GM21381 (cell line): ENCODE measurements around the gene PHACTR4.
"Not testable (repeated sequence)": the region's sequence is repeated elsewhere in the genome, so short reads cannot be mapped to it uniquely, and the experiment has no call there.

ENCODE experiments used
- ATAC-seq: cut with Tn5 transposase; IDR thresholded peaks from one replicate; pipeline ENCODE4 v1.9.1; 2021; ENCODE audit warnings: mild to moderate bottlenecking, moderate library complexity; ENCODE audit not compliant: unreplicated experiment

PHACTR4 gene

GRCh38 chr1:28369371-28370238 is at the start of gene PHACTR4:
Gene PHACTR4 (plus strand): TSS chr1:28369740. CDS start chr1:28407448, 37,708 bp downstream.
- peak; percentile 91 for ATAC-seq

- peak; percentile 52 for ATAC-seq
These were observed 47.3 kb upstream of the PHACTR4 start for GRCh38 chr1:28322194-28322593.

- ATAC-seq, result no peak
These were observed 45.8 kb upstream of the PHACTR4 start for GRCh38 chr1:28323720-28324119.

DNA sequence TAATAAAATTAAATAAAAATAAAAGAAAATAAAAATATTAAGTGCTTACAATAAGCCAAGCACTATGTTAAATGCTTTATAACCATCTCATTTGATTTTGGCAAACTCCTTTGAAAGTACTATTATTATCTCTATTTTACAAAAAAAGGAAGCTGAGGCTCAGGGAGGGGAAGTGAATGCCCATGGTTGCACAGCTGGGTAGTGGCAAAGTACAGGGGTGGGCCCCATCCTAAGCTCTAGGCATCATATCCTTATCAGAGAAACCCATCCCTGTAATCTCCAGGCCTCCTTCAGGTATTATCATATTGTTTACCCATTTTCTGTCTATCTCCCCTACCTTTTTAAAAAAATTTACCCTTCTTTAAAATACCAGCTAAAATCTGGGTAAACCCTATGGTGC is 43.0 kb upstream of the PHACTR4 start:
- no peak for ATAC-seq

GRCh38 chr1:28326984-28327383 is 42.6 kb upstream of the PHACTR4 start:
- no peak for ATAC-seq

GRCh38 chr1:28327431-28327830 is 42.1 kb upstream of the PHACTR4 start:
- not testable (repeated sequence) for ATAC-seq

DNA sequence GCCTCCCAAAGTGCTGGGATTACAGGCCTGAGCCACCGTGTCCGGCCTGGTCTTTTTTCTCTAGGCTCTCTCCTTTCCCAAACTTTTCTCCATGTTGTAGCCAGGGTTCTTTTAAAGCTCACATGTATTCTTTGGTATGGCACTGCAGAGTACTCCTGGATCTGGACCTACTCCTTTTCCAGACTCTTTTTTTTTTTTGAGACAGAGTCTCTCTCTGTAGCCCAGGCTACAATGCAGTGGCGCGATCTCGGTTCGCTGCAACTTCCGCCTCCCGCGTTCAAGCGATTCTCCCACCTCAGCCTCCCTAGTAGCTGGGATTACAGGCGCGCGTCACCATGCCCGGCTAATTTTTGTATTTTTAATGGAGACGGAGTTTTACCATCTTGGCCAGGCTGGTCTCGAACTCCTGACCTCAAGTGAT is 41.3 kb upstream of the PHACTR4 start:
- no peak for ATAC-seq

GRCh38 chr1:28329395-28330153 is 40.0 kb upstream of the PHACTR4 start:
- peak; percentile 3 for ATAC-seq

DNA sequence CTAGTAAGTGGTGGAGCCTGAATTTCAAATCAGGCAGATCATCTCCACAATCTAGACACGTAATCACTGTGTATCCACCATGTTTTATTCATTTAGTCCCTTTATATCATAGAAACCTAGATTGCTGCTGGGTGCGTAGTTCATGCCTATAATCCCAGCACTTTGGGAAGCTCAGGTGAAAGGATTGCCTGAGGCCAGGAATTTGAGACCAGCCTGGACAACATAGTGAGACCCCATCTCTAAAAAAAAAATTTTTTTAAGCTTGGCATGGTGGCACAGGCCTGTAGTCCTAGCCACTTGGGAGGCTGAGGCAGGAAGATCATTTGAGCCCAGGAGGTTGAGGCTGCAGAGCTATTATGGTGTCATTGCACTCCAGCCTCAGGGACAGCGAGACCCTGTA is 30.6 kb upstream of the PHACTR4 start:
- ATAC-seq, result no peak

- ATAC-seq, result no peak
These were observed 30.0 kb upstream of the PHACTR4 start for GRCh38 chr1:28339551-28339950.

DNA sequence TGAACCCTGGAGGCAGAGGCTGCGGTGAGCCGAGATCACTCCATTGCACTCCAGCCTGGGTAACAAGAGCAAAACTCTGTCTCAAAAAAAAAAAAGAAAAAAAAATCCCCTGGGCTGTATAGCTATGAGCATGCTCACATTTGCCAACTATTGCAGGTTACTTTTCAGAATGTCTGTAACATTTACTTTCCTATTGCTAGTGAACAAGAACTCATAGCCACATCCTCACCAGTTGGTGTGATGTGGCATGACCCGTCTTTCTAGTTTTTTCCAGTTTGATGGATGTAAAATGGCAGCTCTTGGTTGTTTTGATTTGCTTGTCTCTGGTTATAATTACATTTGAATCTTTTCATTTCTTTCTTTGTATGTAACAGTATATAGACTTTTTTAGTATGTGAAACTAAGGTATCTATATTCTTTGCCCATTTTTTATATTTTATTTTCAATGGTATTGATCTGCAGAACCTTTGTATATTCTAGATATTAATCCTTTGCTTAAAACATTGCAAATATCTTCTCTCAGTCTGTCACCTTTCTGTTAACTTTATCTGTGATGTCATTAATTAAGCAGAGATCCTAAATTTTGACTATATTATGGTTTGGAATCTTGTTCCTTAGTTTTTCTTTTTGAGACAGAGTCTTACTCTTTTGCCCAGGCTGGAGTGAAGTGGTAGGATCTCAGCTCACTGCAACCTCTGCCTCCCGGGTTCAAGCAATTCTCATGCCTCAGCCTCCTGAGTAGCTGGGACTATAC is 29.1 kb upstream of the PHACTR4 start:
- no peak for ATAC-seq

- ATAC-seq, result no peak
These were observed 27.9 kb upstream of the PHACTR4 start for GRCh38 chr1:28341591-28341990.

DNA sequence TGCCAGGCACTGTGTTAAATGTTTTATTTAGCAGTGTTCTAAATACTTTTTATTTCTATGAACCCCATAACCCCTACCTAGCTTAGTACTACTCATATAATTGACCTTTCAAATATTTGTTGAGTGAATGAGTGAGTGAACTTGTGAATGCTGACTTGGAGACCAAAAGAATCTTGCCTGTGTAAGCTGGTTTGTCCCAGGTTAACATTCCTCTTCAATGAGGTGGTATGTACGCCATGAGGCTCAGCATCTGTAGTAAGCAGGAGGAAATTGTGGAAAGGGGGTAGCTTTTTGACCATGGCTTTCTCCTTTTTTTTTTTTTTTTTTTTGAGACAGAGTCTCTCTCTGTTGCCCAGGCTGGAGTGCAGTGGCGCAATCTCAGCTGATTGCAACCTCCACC is 26.1 kb upstream of the PHACTR4 start:
- ATAC-seq, result no peak

DNA sequence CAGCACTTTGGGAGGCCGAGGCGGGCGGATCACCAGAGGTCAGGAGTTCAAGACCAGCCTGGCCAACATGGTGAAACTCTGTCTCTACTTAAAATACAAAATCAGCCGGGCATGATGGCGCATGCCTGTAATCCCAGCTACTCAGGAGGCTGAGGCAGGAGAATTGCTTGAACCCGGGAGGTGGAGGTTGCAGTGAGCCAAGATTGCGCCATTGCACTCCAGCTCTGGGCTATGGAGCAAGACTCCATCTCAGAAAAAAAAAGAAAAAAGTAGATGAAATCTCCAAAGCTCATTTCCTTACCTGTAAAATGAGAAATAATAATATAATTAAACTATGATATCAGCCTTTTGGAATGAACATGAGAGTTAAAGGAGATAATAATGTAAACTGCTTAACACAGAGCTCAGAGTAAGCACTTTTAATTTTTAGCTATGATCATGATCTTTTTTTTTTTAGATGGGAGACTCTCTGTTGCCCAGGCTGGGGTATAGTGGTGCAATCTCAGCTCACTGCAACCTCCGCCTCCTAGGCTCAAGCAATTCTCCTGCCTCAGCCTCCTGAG is 16.2 kb upstream of the PHACTR4 start:
- not testable (repeated sequence) for ATAC-seq

GRCh38 chr1:28354121-28354520 is 15.4 kb upstream of the PHACTR4 start:
- no peak for ATAC-seq

DNA sequence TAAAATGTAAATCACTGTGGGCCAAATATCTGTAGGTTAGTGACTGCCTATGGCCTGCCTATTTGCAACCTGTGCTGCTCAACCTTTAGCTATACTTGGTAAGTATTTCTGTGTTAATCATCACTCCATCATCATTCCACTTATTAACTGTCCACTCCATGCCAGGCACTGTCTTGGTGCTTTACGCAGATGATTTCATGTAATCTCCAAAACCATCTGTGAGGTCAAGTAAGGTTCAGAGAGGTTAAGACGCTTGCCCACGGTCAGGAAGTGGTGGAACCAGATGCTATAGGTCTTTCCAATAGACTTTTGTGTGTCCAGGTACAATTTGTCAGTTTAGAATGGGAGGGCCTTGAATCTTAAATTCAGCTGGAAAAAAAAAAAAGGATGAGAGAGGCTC is 10.8 kb upstream of the PHACTR4 start:
- no peak for ATAC-seq

GRCh38 chr1:28359592-28360239 is 9.8 kb upstream of the PHACTR4 start:
- ATAC-seq, result no peak

DNA sequence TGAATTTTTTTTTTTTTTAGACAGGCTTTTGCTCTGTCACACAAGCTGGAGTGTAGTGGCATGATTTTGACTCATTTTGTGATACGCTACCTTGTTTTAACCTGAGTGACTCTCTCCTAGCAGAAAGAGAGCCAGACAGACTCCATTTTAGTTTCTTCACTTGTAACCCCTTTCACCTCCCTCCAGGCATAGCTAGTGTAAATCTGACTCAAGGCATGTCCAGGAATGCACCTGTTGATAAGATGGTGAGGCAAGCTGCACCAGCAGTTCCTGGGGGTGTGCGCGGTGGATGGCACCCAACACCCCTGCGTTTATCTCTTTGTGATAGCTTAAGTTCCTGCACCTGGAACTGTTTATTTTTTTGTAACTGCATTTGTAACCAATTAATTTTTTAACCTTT is 4.7 kb upstream of the PHACTR4 start:
- no peak for ATAC-seq

- ATAC-seq, result no peak
These were observed 3.7 kb upstream of the PHACTR4 start for GRCh38 chr1:28365864-28366263.

- ATAC-seq, result not testable (repeated sequence)
These were observed 932 bp upstream of the PHACTR4 start for GRCh38 chr1:28368608-28369007.
